NCI-H446 (cell line): ENCODE measurements around the gene ERMP1.

Source experiments
- DNase-seq, 2 experiments: peaks; one replicate each; lab custom pipeline; 2025; lab: John Stamatoyannopoulos, UW

The ERMP1 gene

DNA sequence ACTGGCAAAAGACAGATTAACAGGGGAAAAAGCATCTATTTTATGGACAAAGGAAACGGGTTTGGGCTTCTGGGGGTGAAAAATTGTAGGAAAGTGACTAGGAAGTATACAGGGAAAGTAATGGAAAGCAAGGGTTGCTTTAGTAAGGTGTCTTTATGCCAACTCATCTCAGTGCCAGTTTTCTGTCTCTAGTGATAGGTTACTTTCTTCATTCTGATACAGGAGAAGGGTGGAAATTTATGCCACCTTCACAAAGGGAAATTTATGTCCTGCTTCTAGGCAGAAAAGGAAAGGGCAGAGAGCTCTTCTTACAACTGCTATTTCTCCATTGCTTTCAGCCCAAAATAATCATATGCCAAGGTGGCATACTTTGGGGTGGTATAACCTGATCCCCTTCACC lies 20.1 kb upstream of the ERMP1 start:
- no peak for DNase-seq

DNA sequence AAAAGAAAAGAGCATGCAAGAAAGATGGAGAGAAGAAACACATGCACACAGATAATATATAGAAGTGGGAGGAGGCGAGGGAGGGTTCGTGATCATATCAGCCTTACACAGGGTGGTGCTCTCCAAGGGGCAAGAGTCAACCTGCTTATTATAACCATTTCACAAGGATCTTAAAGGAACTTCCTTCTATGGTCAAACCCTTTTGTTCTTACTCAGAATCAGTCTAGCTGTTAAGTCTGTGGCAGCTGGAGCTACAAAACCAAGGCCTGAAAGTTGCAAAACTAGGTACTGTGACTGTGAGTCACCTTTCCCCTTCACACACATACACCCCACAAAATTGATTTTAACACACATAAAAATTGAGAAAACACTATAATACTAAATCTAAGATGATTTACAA lies 18.5 kb upstream of the ERMP1 start:
- DNase-seq = no peak

DNA sequence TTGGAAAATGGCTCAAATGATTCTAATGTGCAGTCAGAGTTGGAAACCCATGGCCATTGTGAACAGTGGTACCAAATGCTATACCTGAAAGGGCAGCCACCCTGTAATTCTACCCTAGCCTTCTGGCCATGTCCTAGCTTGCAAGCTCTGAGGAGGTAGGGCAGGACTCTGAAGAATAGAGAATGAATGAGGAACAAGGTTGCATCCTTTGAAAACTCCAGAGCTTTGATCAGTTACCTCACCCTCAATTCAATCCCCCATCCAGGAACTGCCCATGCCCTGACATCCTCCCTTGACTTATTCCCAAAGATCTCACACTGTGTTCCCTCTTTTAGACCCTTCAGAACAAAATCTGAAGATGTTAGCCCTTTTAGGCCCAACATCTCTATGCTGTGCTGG lies 17.8 kb upstream of the ERMP1 start:
- no peak for DNase-seq

DNA sequence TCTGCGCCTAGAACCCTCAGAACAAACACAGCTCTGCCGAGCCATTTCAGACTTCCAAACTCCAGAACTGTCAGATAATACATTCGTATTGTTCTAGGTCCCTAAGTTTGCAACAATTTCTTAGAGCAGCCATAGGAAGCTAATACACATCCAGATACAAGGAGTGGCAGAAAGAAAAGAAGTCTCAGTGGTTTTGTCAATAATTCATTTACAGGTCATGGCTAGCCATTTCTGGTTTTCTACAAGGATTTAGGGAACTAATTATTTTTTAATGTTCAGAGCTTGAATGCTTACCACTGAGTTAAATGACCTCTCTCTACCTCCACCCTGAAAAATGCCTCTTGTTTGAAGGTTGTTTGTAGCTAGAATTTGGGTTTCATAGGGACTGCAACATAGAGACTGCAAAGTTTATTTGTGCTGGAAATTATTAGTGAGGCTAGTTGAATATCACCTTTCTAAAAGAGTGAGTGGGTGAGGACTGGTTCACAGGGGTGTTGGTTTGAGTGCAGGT lies 15.5 kb upstream of the ERMP1 start:
- no peak for DNase-seq

DNA sequence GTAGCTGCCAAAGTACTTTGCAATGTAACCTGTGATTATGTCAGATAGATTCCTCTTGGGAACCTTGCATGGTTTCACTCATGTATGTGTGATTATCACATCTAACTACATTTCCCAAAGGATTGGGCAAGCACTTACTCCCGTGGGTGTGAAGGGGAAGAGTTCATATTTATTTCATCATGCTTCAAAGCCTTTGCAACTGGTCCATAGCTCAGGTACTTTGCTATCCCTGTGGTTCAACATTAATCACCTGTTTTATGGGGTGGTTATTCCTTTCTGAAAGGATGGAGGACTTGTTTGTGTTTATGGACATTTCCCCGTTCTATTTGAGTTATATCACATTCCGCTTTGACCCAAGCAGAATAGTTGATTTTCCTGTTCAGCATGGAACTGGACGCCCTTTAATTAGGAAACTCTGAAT lies 13.6 kb upstream of the ERMP1 start:
- DNase-seq = no peak

DNA sequence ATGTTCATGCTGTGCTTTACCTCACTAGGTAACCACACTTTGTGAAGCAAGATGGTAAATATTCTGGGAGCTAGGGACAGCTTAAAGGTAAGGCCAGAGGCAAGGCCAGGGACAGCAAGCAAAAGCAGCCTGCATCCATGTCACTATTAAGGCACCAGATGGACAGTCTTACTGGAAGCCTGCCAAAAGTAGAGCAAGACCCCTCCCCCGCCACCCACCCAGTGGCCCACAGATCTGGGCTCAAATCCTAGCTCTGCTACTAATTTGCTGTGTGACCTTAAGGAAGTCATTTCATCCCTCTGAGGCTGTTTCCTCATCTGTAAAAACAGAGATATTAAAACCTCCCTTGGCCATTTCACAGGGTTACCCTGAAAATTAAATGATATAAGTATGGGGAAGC lies 13.2 kb upstream of the ERMP1 start:
- DNase-seq = peak in 1 of 2 experiments; percentile 45

DNA sequence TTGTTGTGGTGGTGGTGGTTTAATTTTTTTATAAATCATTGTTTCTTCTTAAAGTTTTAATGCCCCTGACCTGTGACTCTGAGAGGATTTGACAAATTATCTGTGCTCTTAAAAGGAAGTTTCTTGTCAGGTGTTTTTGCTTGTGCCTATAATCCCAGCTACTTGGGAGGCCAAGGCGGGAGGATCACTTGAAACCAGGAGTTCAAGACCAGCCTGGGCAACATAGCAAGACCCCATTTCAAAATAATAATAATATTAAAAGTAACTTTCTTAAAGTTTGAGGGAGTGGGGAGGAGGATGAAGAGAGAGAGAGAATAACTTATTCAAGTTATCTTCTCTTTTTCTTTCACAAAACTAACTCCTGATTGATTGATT lies 12.2 kb upstream of the ERMP1 start:
- no peak for DNase-seq

DNA sequence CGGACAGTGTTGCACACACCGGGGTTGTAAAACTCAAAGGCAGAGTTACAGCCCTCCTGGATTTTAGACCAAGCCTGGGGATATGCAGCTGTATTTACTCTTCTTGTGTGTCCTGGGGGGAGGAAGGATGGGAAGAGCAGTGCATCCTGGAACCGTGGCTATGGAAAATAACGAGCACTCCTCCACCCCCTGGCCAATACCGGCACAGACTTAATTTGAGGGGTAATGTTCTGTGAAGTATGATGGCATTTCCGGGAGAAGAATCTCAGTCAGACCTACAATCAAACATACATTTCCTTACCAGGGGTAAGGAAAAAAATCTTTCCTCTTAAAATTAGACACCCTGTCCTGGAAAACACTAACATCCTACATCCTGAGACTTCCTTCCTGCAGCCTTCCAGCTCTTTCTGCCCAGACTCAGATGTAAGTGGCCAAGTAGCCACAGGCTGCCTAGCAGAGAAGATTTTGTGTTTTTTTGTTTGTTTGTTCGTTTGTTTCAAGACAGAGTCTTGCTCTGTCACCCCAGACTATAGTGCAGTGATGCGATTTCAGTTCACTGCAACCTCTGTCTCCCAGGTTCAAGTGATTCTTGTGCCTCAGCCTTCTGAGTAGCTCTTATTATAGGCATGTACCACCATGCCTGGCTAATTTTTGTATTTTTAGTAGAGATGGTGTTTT lies 11.0 kb upstream of the ERMP1 start:
- DNase-seq = no peak

DNA sequence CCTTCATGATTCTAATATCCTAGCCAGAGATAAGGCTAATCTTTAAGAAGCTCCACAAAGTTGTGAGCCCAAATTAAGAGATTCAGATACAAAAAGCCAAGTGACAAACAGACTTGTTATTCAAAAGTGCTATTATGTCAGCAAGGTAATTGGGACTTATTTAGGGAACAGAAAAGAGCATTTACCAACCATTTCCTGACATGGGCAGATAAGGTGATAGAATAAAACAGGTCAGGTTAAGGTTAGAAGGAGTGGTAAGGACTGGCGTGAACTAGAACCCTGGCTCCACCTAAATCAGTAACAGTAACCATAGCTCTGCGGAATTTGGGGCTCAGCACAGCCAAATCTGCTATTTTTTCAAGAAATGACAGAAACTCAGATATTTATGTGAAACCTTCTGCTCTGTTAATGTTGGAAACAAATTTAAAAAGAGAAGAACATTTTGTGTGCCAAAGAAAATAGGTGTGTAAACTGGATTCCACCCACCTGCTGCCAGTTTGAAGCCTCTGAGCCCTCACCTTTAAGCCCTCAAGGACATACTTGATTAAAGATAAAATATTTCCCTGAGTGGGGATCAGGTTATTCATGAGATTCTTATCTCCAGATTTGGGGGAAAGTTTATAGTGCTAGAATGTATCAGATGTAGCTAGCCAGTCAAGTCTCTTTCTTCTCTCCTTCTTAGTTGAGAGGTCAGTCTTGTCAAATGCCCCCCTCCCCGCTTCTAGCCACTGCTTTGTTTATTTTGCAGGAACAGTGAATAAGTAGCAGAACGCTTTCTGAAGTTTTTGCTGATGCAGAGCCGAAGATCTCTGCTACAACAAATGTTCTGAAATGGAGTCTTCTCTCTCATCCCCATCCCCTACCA lies 10.2 kb upstream of the ERMP1 start:
- DNase-seq = no peak

DNA sequence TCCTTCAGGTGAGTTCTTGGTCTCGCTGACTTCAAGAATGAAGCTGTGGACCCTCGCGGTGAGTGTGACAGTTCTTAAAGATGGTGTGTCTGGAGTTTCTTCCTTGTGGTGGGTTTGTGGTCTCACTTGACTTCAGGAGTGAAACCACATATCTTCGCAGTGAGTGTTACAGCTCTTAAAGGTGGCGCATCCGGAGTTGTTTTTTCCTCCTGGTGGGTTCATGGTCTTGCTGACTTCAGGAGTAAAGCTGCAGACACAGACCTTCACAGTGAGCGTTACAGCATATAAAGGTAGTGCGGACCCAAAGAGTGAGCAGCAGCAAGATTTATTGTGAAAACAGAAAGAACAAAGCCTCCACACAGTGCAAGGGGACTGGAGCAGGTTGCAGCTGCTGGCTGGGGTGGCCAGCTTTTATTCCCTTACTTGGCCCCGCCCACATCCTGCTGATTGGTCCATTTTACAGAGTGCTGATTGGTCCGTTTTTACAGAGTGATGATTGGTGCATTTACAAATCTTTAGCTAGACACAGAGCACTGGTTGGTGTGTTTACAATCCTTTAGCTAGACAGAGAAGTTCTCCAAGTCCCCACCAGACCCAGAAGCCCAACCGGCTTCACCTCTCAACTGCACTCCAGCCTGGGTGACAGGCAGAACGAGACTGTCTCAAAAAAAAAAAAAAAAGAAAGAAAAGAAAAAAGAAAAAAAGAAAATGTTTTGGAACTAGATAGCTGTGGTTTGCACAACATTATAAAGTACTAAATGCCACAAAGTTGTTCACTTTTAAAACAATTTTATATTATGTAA lies 9.1 kb upstream of the ERMP1 start:
- no peak for DNase-seq

DNA sequence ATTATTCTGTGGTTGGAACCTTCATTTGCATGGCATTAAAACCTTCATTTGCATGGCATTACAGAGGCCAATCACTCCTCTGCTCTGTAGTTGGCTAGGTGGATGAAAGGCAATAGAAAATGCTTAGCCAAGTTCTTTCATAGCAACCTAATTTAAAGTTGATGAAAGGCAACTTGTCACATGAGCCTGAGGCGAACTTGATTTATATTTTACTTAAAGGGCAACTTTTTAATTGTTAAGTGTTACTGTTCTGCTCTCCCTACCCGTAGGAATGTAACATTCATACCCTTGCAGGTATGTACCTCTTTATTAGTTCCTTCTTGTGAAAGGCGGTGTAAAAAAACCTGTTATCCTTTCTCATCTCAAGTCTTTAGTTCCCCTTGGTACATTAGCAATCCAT lies 7.9 kb upstream of the ERMP1 start:
- no peak for DNase-seq

DNA sequence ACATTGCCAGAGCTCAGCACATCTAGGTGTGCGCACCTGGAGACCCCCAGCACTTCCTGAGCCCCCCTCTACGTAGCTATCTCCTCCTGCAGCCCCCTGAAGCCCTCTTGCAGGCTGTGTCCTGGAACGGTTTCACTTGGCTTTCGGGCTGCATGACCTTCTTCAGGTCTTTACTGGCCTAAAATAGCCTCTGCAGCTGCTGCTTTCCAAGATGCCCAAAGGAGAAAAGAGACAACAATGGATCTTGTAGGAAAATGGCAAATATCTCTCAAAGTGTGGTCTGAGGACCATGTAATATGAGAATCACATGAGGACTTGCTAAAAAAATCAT lies 6.6 kb upstream of the ERMP1 start:
- no peak for DNase-seq

DNA sequence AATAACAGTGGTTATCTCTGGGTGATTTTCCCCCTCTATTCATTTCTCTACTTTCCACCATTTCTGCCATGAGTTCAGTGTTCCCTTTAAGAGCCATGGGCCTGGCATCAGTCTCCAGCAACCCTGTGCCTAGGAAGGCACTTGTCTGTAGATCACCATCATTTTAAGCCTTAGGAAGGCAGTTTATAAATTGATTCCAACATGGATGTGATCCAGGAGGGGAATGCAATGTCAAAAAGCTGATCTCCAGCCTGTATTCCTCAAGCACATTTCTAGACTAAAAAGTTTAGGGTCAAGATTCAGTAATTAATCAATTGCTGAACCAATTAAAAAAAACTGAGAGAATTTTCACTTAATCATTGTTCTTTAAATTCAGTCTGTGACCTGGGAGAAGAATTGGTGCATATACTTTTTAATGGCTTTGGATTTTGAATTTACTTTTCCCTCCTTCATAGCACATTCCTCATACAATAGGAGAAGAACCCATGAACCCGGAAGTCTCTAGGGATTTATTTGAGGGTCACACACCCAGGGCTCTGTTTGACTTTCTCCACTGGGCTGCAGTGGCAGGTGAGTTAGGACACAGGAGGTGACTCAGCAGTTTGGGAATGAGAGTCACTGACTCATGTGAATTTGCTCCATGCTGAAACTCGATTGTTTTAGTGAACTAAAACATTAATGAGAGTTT lies 6.1 kb upstream of the ERMP1 start:
- DNase-seq = no peak

DNA sequence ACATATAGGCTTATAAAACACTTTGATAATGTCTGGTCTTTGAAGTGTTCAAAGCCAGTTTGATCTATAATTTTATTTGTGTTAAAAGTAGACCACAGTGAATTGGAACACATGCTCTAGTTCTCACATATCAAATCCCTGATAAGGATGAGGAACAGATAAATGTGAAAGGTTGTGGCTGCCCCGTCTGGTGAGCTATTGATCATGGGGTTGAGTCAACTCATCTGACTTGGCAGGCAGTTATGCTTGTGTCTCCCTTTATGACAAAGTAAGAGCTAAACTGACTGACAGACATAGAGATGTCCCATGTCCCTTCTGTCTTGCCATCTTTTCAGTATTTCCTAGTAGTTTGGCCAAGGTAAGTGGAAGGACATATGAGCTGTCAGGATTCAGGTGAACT lies 2.9 kb upstream of the ERMP1 start:
- DNase-seq = no peak

DNA sequence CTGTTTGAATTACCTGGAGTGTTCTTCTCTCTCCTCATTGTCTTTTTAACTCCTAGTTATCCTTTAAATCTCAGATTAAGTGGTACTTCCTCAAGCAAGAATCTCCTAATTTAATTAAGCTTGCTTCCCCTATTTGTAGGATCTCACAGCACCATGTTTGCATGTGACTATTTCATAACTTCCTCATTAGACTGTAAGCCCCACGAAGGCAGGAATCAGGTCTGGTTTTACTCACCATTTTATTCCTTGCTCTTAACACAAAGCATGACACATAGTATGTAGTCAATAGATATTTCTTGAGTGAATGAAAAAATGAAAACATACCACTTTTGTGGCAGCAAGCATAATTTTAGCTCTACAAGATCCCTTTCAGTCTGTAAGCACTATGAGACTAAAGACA lies 1.3 kb upstream of the ERMP1 start:
- DNase-seq = no peak

DNA sequence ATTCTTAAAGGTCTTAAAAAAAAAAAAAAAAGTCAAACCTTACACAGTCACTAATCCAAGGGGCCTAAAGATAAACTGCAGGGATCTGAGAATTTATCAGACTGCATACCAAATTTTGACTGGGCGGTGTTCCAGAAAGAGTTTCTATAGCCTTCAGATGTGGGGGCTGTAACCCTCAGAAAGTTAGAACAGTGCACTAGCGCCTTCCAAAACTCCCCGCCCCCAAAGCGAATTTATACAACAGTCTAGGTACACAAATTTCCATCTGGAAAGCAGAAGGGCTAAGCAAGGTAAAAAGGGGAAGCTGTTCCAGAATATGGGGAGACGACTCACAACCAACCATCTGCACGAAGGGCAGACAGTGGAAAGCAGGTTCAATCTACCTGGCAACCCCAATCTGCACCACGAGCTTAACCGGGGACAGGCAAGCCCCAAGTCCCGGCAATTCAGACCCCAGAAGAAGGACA lies 813 bp downstream of the ERMP1 start:
- no peak for DNase-seq

DNA sequence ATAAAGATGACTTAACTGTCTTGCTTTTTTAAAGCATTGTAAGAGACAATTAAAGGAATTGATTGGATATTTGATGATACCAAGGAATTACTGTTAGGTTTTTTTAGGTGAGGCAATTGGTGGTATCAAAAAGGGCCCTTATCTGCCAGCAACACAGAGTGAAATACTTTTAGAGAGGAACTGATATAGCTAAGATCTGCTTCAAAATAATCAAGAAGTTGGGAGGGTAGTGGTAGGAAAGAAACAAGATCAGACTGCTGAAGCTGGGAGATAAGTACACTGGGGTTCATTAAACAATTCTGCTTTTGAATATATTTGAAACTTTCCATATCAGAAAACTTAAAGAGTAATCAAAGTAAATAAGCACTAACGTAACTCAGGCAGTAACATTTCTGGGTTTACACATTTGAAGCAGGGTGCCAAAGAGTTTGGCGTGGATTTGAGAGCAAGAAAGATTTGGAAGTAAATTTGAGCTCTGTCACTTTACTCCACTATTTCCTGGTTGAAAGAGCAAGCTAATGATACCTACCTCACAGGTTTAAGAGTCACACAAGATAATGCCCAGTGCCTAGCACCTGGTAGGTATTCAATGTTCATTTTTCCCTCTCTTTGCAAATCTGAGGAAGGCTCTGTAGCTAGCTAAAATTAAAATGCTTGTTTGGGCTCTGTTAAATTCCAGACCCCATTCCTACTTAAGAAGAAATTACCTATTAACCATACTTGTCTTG lies 6.9 kb downstream of the ERMP1 start:
- DNase-seq = no peak

DNA sequence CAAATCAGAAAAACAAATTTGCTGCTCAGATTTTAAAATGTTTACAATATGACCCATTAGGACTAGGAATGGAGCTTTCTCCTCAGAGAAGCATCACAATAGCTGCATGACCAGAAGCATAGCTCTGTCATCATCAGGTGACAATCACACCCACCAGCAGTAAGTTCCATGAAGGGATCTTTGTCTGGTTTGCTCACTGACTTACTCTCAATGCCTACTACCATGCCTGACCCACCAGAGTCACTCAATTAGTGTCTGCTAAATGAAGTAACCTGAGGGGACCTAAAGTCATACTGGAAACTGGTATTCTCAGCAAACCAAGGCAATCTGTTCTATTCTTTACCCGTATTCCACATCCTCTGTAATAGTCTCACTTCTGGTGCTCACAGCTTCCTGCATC lies 7.7 kb downstream of the ERMP1 start:
- DNase-seq = no peak

DNA sequence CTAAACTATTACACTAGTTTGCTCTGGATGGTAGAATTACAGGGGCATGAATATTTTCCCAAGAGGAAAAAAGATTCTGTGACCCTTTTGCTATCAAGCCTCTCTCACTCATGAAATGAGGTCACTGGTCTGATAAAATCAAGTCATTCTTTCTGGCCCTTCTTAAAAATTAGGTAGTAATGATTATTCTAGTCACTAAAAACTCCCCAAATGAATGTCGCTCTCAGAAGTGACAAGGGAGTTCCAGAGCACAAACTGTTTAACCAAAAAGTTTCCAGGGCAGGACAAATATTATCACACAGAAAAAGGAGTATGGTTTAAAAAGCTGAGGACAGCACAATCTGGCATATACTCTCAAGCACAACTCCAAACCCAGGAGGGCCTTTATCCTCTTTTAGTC lies 12.5 kb downstream of the ERMP1 start:
- no peak for DNase-seq

DNA sequence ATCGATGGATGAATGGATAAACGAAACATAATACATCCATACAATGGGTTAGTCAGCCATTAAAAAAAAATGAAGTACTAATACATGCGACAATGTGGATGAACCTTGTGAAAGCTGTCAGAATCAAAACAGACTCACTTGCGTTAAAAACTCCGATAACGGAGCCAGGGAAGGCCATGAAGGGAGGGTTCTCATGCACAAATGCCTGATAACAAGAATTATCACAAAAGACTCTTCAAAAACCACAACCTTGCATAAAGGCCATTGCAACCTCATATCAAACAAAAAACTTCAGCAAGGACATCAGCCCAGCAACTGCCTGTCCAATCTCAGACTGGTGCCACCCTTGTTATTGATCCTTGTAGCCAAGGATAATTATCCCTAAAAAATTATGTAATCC lies 13.7 kb downstream of the ERMP1 start:
- no peak for DNase-seq

DNA sequence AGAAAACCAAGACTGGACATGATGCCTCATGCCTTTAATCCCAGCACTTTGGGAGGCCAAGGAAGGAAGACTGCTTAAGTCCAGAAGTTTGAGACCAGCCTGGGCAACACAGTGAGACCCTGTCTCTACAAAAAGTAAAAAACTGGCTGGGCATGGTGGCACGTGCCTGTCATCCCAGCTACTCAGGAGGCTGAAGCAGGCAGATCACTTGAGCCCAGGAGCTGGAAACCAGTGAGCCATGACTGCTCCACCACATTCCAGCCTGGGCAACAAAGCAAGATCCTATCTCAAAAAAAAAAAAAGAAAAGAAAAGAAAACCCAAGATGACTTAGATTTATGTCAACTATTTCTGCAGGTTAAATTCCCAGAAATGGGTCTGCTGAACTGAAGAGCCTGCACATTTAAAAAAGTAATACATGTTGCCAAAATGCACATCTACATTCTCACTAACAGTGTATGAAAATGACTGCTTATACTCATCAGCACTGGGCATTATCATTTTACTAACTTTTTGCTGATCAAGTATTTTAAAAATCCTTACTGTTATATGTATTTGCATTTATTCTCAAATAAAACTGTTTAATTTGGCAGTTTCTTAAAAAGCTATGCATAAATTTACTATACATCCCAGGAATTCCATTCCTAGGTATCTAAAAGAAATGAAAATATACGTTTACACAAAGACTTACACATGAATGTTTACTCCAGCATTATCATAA lies 14.3 kb downstream of the ERMP1 start:
- no peak for DNase-seq
